Endothelial cell (in vitro differentiated cells): ENCODE results near the gene PTPRN2. TPM values are rescaled to one million over a fixed set of nuclear protein-coding genes. Genes with fewer than 3 reads are reported as not detected.
"Not testable (repeated sequence)": the region's sequence is repeated elsewhere in the genome, so short reads cannot be mapped to it uniquely, and the experiment has no call there.

Experiments
- DNase-seq: peaks from one replicate; pipeline ENCODE4 v3.0.0; 2021; ENCODE audit warnings: low spot score
- H3K27ac Mint-ChIP-seq: one replicate; pipeline ENCODE4 v1.8.0; 2021; ENCODE audit warnings: mixed read lengths, inconsistent platforms; ENCODE audit not compliant: unreplicated experiment
- H3K27me3 Mint-ChIP-seq: one replicate; pipeline ENCODE4 v1.8.0; 2021; ENCODE audit warnings: mild to moderate bottlenecking, moderate library complexity, mixed read lengths, inconsistent platforms; ENCODE audit not compliant: unreplicated experiment
- H3K36me3 Mint-ChIP-seq: one replicate; pipeline ENCODE4 v1.8.0; 2021; ENCODE audit warnings: mild to moderate bottlenecking, low read depth, mixed read lengths, inconsistent platforms; ENCODE audit not compliant: unreplicated experiment
- H3K4me1 Mint-ChIP-seq: one replicate; pipeline ENCODE4 v1.8.0; 2021; ENCODE audit warnings: mild to moderate bottlenecking, mixed read lengths, inconsistent platforms; ENCODE audit not compliant: unreplicated experiment
- H3K4me3 Mint-ChIP-seq: one replicate; pipeline ENCODE4 v1.8.0; 2021; ENCODE audit warnings: mild to moderate bottlenecking, mixed read lengths, inconsistent platforms; ENCODE audit not compliant: unreplicated experiment
- H3K9me3 Mint-ChIP-seq: one replicate; pipeline ENCODE4 v1.8.0; 2021; ENCODE audit warnings: mixed read lengths, inconsistent platforms; ENCODE audit not compliant: unreplicated experiment
- total RNA-seq: library from RNA; stranded (reverse); fragmentation: NEBNext Ultra II Directional; extraction: Animal tissue kit (Norgen Biotek cat#: 25700); gene quantifications from one replicate; pipeline ENCODE4 v1.2.1, GENCODE V29; 2021; ENCODE audit not compliant: unreplicated experiment
- TF ChIP-seq, protein P1 (sequence below): fragments of 200-600 bp; sonication (generic); IDR thresholded peaks from one replicate; pipeline ENCODE4 v1.5.0; 2021; ENCODE audit warnings: antibody characterized with exemption; ENCODE audit not compliant: unreplicated experiment

PTPRN2 gene
- total RNA-seq, 1 donor from 2014 or later: 0.18 TPM

DNA sequence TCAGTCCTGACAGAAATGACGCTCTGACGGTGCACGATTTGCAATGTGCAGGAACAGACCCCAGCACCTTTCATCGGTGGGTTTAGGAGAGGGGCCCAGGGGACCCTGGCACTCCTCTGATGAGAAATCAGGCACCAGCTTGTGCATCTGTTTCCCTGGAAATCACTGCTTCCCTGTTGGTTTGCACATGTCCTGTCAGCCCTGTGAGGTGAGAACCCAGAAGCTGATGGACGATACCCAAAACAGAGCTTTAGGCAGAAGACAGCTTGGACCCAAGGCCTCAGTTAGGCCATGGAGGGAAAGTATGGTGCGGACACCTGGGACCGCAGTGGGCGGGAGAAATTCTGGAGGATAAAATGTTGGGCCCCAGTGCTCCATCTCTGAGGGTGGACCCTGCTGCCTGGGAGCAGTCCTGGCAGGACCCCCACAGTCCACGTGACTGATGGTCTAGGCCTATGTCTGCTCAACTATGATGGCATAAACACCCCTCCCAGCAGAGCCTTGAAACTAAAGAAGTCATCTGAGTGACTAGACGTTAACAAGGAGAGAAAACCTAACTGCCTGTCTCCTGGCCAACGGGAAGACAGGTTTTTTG lies 242.8 kb downstream of the PTPRN2 start:
- Mint-ChIP-seq H3K4me3 (no peak overlapping the region), H3K36me3 (peaks cover 31% of the 10 kb centered on the region), H3K27me3 (peaks cover 10% of the 10 kb centered on the region), H3K27ac (no peak overlapping the region), H3K9me3 (peaks cover 59% of the 10 kb centered on the region), H3K4me1 (no peaks in the 10 kb centered on the region)
- DNase-seq: no peak
- TF ChIP-seq, protein P1, sequence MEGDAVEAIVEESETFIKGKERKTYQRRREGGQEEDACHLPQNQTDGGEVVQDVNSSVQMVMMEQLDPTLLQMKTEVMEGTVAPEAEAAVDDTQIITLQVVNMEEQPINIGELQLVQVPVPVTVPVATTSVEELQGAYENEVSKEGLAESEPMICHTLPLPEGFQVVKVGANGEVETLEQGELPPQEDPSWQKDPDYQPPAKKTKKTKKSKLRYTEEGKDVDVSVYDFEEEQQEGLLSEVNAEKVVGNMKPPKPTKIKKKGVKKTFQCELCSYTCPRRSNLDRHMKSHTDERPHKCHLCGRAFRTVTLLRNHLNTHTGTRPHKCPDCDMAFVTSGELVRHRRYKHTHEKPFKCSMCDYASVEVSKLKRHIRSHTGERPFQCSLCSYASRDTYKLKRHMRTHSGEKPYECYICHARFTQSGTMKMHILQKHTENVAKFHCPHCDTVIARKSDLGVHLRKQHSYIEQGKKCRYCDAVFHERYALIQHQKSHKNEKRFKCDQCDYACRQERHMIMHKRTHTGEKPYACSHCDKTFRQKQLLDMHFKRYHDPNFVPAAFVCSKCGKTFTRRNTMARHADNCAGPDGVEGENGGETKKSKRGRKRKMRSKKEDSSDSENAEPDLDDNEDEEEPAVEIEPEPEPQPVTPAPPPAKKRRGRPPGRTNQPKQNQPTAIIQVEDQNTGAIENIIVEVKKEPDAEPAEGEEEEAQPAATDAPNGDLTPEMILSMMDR: no peak

- no peaks in the 10 kb centered on the region for H3K4me1 Mint-ChIP-seq
- TF ChIP-seq, protein P1: no peak
Measured at GRCh38 chr7:158343936-158344455, 243.6 kb downstream of the PTPRN2 start.

DNA sequence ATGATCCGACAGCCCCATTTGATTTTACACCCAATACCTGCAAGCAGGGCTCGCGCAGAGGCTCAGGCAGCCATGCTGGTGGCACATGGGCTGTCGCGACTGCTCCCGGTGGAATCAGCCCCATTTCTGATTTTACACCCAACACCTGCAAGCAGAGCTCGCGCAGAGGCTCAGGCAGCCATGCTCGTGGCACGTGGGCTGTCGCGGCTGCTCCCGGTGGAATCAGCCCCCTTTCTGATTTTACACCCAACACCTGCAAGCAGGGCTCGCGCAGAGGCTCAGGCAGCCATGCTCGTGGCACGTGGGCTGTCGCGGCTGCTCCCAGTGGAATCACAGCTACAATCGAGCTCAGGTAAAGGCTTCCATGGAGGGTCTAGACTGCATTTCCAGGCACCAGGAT lies 244.1 kb downstream of the PTPRN2 start:
- Mint-ChIP-seq H3K27me3 (peaks cover 10% of the 10 kb centered on the region), H3K4me1 (no peaks in the 10 kb centered on the region), H3K36me3 (peaks cover 31% of the 10 kb centered on the region), H3K27ac (no peak overlapping the region), H3K9me3 (peaks cover 59% of the 10 kb centered on the region), H3K4me3 (peak overlapping the region; percentile 16)
- DNase-seq: no peak
- TF ChIP-seq, protein P1: no peak

More at GRCh38 chr7:158343936-158344455, 243.6 kb downstream of the PTPRN2 start:
- peaks cover 31% of the 10 kb centered on the region for H3K36me3 Mint-ChIP-seq
- peaks cover 59% of the 10 kb centered on the region for H3K9me3 Mint-ChIP-seq
- DNase-seq: no peak
- H3K27me3 Mint-ChIP-seq: peaks cover 10% of the 10 kb centered on the region
- peak overlapping the region; percentile 16 for H3K4me3 Mint-ChIP-seq
- no peak overlapping the region for H3K27ac Mint-ChIP-seq

DNA sequence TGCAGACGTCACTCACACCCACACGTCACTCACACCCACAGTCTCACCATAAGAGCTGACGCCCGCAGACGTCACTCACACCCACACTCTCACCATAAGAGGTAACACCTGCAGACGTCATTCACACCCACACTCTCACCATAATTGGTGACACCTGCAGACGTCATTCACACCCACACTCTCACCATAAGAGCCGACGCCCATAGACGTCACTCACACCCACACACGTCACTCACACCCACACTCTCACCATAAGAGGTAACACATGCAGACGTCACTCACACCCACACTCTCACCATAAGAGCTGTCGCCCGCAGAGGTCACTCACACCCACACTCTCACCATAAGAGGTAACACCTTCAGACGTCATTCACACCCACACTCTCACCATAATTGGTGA lies 246.5 kb downstream of the PTPRN2 start:
- not testable (repeated sequence) for H3K4me1 Mint-ChIP-seq, H3K27me3 Mint-ChIP-seq, DNase-seq
- Mint-ChIP-seq H3K36me3 (peaks cover 34% of the 10 kb centered on the region), H3K4me3 (peak overlapping the region; percentile 47), H3K9me3 (peaks cover 56% of the 10 kb centered on the region), H3K27ac (peak overlapping the region; percentile 21)

DNA sequence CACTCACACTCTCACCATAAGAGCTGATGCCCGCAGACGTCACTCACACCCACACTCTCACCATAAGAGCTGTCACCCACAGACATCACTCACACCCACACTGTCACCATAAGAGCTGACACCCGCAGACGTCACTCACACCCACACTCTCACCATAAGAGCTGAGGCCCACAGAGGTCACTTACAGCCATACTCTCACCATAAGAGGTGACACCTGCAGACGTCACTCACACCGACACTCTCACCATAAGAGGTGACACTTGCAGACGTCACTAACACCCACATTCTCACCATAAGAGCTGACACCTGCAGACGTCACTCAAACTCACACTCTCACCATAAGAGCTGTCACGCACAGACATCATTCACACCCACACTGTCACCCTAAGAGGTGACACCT lies 250.7 kb downstream of the PTPRN2 start:
- Mint-ChIP-seq H3K9me3 (peaks cover 49% of the 10 kb centered on the region), H3K4me3 (peak overlapping the region; percentile 24), H3K27me3 (peaks cover 13% of the 10 kb centered on the region), H3K36me3 (peaks cover 32% of the 10 kb centered on the region)
- not testable (repeated sequence) for H3K27ac Mint-ChIP-seq, DNase-seq, H3K4me1 Mint-ChIP-seq

DNA sequence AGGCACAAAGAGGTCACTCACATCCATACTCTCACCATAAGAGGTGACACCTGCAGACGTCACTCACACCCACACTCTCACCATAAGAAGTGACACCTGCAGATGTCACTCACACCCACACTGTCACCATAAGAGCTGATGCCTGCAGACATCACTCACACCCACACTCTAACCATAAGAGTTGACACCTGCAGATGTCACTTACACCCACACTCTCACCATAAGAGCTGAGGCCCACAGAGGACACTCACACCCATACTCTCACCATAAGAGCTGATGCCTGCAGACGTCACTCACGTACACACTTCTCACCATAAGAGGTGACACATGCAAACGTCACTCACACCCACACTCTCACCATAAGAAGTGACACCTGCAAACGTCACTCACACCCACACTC lies 255.1 kb downstream of the PTPRN2 start:
- peak overlapping the region; percentile 5 for H3K4me3 Mint-ChIP-seq
- peaks cover 22% of the 10 kb centered on the region for H3K27me3 Mint-ChIP-seq
- H3K27ac Mint-ChIP-seq: peak overlapping the region; percentile 0
- peaks cover 49% of the 10 kb centered on the region for H3K9me3 Mint-ChIP-seq
- not testable (repeated sequence) for DNase-seq, H3K4me1 Mint-ChIP-seq
- H3K36me3 Mint-ChIP-seq: peaks cover 28% of the 10 kb centered on the region

DNA sequence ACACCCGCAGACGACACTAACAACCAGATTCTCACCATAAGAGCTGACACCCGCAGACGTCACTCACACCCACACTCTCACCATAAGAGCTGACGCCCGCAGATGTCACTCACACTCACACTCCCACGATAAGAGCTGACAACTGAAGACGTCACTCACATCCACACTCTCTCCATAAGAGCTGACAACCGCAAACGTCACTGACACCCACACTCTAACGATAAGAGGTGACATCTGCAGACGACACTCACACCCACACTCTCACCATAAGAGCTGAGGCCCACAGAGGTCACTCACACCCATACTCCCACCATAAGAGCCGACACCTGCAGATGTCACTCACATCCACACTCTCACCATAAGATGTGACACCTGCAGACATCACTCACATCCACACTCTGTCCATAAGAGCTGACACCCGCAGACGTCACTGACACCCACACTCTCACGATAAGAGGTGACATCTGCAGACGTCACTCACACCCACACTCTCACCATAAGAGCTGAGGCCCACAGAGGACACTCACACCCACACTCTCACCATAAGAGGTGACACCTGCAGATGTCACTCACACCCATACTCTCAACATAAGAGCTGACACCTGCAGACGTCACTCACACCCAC lies 255.7 kb downstream of the PTPRN2 start:
- Mint-ChIP-seq H3K27ac (peak overlapping the region; percentile 1), H3K27me3 (peaks cover 28% of the 10 kb centered on the region), H3K4me3 (peak overlapping the region; percentile 5), H3K36me3 (peaks cover 33% of the 10 kb centered on the region), H3K9me3 (peaks cover 49% of the 10 kb centered on the region)
- H3K4me1 Mint-ChIP-seq, DNase-seq: not testable (repeated sequence)
